HepG2 (cell line): ENCODE data around the gene SLC4A2. TPM values are rescaled to one million over a fixed set of nuclear protein-coding genes. Genes with fewer than 3 reads are reported as not detected.

ENCODE experiments used
- ATAC-seq: fragments of 200-7000 bp; cut with Tn5 transposase; 3 replicates; pipeline ENCODE4 v1.9.1; 2020; ENCODE audit warnings: mild to moderate bottlenecking, moderate library complexity
- BruUV-seq: library from RNA; stranded (reverse); fragments of 400-500 nt; replicated peaks from 2 replicates; lab custom pipeline; 2021; lab: Mats Ljungman, UMichigan
- CTCF ChIA-PET: fragments of 300-600 bp; formaldehyde crosslinking; extraction: SDS; loops from one replicate; lab custom pipeline; 2021; ENCODE audit warnings: low total read pairs, inconsistent platforms, low intra/inter-chr PET ratio; lab: Yijun Ruan, JAX
- POLR2A ChIA-PET: fragments of 350-600 bp; sonication (Branson Sonifier 250); formaldehyde crosslinking; loops from one replicate; lab custom pipeline; 2020; ENCODE audit warnings: antibody characterized with exemption, inconsistent platforms; lab: Yijun Ruan, JAX
- DNase-seq: peaks from one replicate; pipeline ENCODE4 v3.0.0-alpha.2; 2015; ENCODE audit warnings: low spot score
- FAIRE-seq: peaks from 3 replicates; lab custom pipeline; 2011; peaks lifted over from hg19 to GRCh38; lab: Jason Lieb, UNC
- H2AFZ ChIP-seq: one replicate; pipeline ENCODE4 v1.6.1; 2011; ENCODE audit warnings: low read length, inconsistent platforms
- H3K27ac ChIP-seq: fragments of 300-600 bp; 3 replicates; pipeline ENCODE4 v1.8.0; 2011; ENCODE audit warnings: mixed run types, mild to moderate bottlenecking, mixed read lengths, low read length, inconsistent platforms; ENCODE audit not compliant: insufficient read depth; ENCODE audit errors: extremely low read length
- H3K27me3 ChIP-seq, 2 experiments: fragments of 200-600 bp in 1 of 2; 2 replicates in 1 of 2; 3 replicates in 1 of 2; pipeline versions ENCODE4 v1.6.0 to v1.8.0; 2011; ENCODE audit warnings: low read length in 2 of 2, mild to moderate bottlenecking in 2 of 2, moderate library complexity in 2 of 2, inconsistent platforms in 1 of 2; ENCODE audit not compliant: insufficient read depth in 2 of 2, control insufficient read depth in 1 of 2
- H3K36me3 ChIP-seq, 2 experiments: fragments of 200-600 bp in 1 of 2; replicated peaks in 1 of 2; 2 replicates in 1 of 2; 3 replicates in 1 of 2; pipeline versions ENCODE4 v1.5.1 to v1.8.0; 2011; ENCODE audit warnings: low read length in 2 of 2, inconsistent platforms in 1 of 2; ENCODE audit not compliant: insufficient read depth in 2 of 2, control insufficient read depth in 1 of 2
- H3K4me1 ChIP-seq: 2 replicates; pipeline ENCODE4 v1.5.1; 2012; ENCODE audit warnings: low read length, inconsistent platforms; ENCODE audit not compliant: insufficient read depth
- H3K4me2 ChIP-seq: 2 replicates; pipeline ENCODE4 v1.6.0; 2011; ENCODE audit warnings: low read depth, low read length, inconsistent platforms
- H3K4me3 ChIP-seq, 3 experiments: fragments of 200-600 bp in 1 of 3; sonication (generic), shearing (Covaris generic) in 1 of 3; replicated peaks in 1 of 3; 2 replicates each; pipeline ENCODE4 v1.5.1; 2011 to 2016; ENCODE audit warnings: low read length in 3 of 3, inconsistent platforms in 2 of 3, low read depth in 2 of 3, mild to moderate bottlenecking in 2 of 3, control low read depth in 1 of 3, mixed read lengths in 1 of 3; ENCODE audit not compliant: insufficient read depth in 1 of 3
- H3K79me2 ChIP-seq: one replicate; pipeline ENCODE4 v1.6.1; 2011; ENCODE audit warnings: low read length, inconsistent platforms; ENCODE audit not compliant: insufficient read depth
- H3K9ac ChIP-seq: 2 replicates; pipeline ENCODE4 v1.6.0; 2011; ENCODE audit warnings: mild to moderate bottlenecking, low read depth, low read length, inconsistent platforms; ENCODE audit not compliant: insufficient read depth
- H3K9me3 ChIP-seq: 2 replicates; pipeline ENCODE4 v1.5.1; 2012; ENCODE audit warnings: mild to moderate bottlenecking, low read length
- H4K20me1 ChIP-seq: 2 replicates; pipeline ENCODE4 v1.6.0; 2011; ENCODE audit warnings: inconsistent platforms, mild to moderate bottlenecking, low read length, moderate library complexity; ENCODE audit not compliant: insufficient read depth
- DR1 ChIP-seq: sonication (generic); formaldehyde crosslinking; IDR thresholded peaks from 2 replicates; pipeline ENCODE4 v1.8.0; 2021; ENCODE audit warnings: mild to moderate bottlenecking, missing genetic modification reagents, inconsistent platforms
- ERF ChIP-seq: IDR thresholded peaks from 2 replicates; pipeline ENCODE4 v1.6.1; 2018; ENCODE audit warnings: missing biosample characterization, missing genetic modification reagents
- GFI1 ChIP-seq: sonication (generic); formaldehyde crosslinking; IDR thresholded peaks from 2 replicates; pipeline ENCODE4 v1.5.0; 2020; ENCODE audit warnings: missing genetic modification reagents, mild to moderate bottlenecking, borderline replicate concordance
- HIC2 ChIP-seq: sonication (generic); formaldehyde crosslinking; IDR thresholded peaks from 2 replicates; pipeline ENCODE4 v1.9.0; 2022; ENCODE audit warnings: low read depth, missing genetic modification reagents
- HMGA1 ChIP-seq: sonication (generic); formaldehyde crosslinking; conservative IDR thresholded peaks from 2 replicates; pipeline ENCODE4 v1.4.0; 2020; ENCODE audit warnings: missing genetic modification reagents
- KDM4B ChIP-seq: sonication (generic); formaldehyde crosslinking; IDR thresholded peaks from 2 replicates; pipeline ENCODE4 v1.4.0; 2020; ENCODE audit warnings: missing genetic modification reagents
- MBNL3 ChIP-seq: fragments of 250-450 bp; sonication (Bioruptor Pico); conservative IDR thresholded peaks from 2 replicates; pipeline ENCODE4 v1.8.0; 2022; ENCODE audit warnings: mild to moderate bottlenecking, inconsistent platforms
- PBX3 ChIP-seq: sonication (generic); formaldehyde crosslinking; IDR thresholded peaks from 2 replicates; pipeline ENCODE4 v1.8.1; 2023; ENCODE audit warnings: missing genetic modification reagents, inconsistent platforms, borderline replicate concordance
- SALL2 ChIP-seq: sonication (generic); formaldehyde crosslinking; IDR thresholded peaks from 2 replicates; pipeline ENCODE4 v1.8.1; 2023; ENCODE audit warnings: mild to moderate bottlenecking, missing genetic modification reagents, inconsistent platforms
- SCMH1 ChIP-seq: sonication (generic); formaldehyde crosslinking; IDR thresholded peaks from 2 replicates; pipeline ENCODE4 v1.9.0; 2021; ENCODE audit warnings: missing genetic modification reagents, mild to moderate bottlenecking, borderline replicate concordance
- SMC3 ChIP-seq: IDR thresholded peaks from 2 replicates; pipeline ENCODE4 v1.6.1; 2011; ENCODE audit warnings: low read length, improper control_type of control experiment
- SRF ChIP-seq: IDR thresholded peaks from 2 replicates; pipeline ENCODE4 v1.6.1; 2011; ENCODE audit warnings: mild to moderate bottlenecking, low read depth, low read length, moderate library complexity
- TRIM24 ChIP-seq: sonication (generic); formaldehyde crosslinking; IDR thresholded peaks from 2 replicates; pipeline ENCODE4 v1.8.0; 2022; ENCODE audit warnings: mild to moderate bottlenecking, missing genetic modification reagents
- ZBTB2 ChIP-seq: sonication (generic); formaldehyde crosslinking; IDR thresholded peaks from 2 replicates; pipeline ENCODE4 v1.8.0; 2022; ENCODE audit warnings: low read depth, missing genetic modification reagents
- ZFP36L2 ChIP-seq: sonication (generic); formaldehyde crosslinking; IDR thresholded peaks from 2 replicates; pipeline ENCODE4 v1.4.0; 2020; ENCODE audit warnings: missing genetic modification reagents
- ZMYM2 ChIP-seq: sonication (generic); formaldehyde crosslinking; IDR thresholded peaks from 2 replicates; pipeline ENCODE4 v1.8.0; 2022; ENCODE audit warnings: mild to moderate bottlenecking, missing genetic modification reagents
- ZNF34 ChIP-seq: sonication (generic); formaldehyde crosslinking; IDR thresholded peaks from 2 replicates; pipeline ENCODE4 v1.4.0; 2020; ENCODE audit warnings: mild to moderate bottlenecking, missing genetic modification reagents, borderline replicate concordance
- ZNF749 ChIP-seq: sonication (generic); formaldehyde crosslinking; IDR thresholded peaks from 2 replicates; pipeline ENCODE4 v1.8.0; 2022; ENCODE audit warnings: mild to moderate bottlenecking, missing genetic modification reagents, moderate library complexity, borderline replicate concordance
- ZSCAN20 ChIP-seq: sonication (generic); formaldehyde crosslinking; IDR thresholded peaks from 2 replicates; pipeline ENCODE4 v1.4.0; 2020; ENCODE audit warnings: missing genetic modification reagents, mild to moderate bottlenecking, borderline replicate concordance
- WGBS: methylation state at CpG from one replicate; pipeline ENCODE4 v1.1.6; 2017; ENCODE audit warnings: low lambda C conversion rate; 5-methylcytosine and 5-hydroxymethylcytosine counted together
- in situ Hi-C: cut with HindIII; loops from 2 replicates; pipeline ENCODE4 v1.10.0; 2017; ENCODE audit warnings: low pct_unique_long_range_greater_than_20kb; ENCODE audit not compliant: extremely low pct_ligation_motif_present
- intact Hi-C: fragments of 100-400 bp; cut with micrococcal nuclease; formaldehyde crosslinking; loops from one replicate; pipeline ENCODE4 v1.10.0; 2022; ENCODE audit not compliant: unreplicated experiment
- polyA plus RNA-seq, 8 experiments: library from polyadenylated mRNA; depleted of rRNA in 3 of 8; stranded (reverse) in 7 of 8; unstranded in 1 of 8; fragments of >200 nt; fragmentation: Illumina TruSeq in 4 of 8; extraction: Trizol in 4 of 8; gene quantifications; 2 replicates each; pipeline versions ENCODE4 v1.2.1 to v1.2.3, GENCODE V29; 2011 to 2016; ENCODE audit warnings: low read depth in 4 of 8, missing spikeins in 1 of 8, mixed read lengths in 1 of 8; ENCODE audit not compliant: insufficient read depth in 1 of 8
- total RNA-seq, 5 experiments: library from RNA; depleted of rRNA; stranded (reverse); fragments of >200 nt; fragmentation: Illumina TruSeq; extraction: Trizol; gene quantifications; 2 replicates each; pipeline ENCODE4 v1.2.3, GENCODE V29; 2016; ENCODE audit warnings: low read depth in 1 of 5

SLC4A2 gene
- total and polyA plus RNA-seq, 2 of the 13 experiments (the other 11 are each of a cell fraction or from before 2014, with no cell fraction given) = 51.9 to 73.4 TPM

GRCh38 chr7:151033864-151034249 is 25.5 kb upstream of the SLC4A2 start (continued):
- TF ChIP-seq TRIM24 (CRISPR knock-in tag) (no peak), ZFP36L2 (CRISPR knock-in tag) (no peak), KDM4B (CRISPR knock-in tag) (no peak), ZSCAN20 (CRISPR knock-in tag) (no peak), ERF (CRISPR knock-in tag) (no peak)

DNA sequence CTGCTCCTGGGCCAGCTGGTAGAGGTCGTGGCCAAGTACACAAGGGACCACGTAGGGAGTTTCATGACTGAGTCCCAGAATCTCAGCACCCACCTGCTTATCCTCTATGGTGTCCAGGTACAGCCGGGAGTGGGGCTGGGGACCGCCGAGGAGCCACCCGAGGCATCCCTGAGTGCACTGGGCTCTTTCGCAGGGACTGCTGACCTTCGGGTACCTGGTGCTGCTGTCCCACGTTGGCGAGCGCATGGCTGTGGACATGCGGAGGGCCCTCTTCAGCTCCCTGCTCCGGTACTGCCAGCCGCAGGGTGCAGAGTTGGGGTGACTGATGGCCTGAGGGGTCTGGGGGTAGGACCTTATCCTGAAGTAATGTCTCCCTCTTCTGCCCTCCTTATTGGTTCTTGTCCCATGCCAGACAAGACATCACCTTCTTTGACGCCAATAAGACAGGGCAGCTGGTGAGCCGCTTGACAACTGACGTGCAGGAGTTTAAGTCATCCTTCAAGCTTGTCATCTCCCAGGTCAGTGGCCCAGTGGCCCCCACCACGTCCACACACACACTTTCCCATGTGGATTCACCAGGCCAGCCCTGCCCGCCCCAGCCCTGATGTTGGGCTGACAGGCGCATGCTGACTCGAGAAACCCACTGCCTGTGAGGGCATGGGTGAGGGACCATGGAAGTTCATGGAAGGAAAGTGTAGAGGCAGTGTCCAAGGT is 24.9 kb upstream of the SLC4A2 start:
- no peaks in the 10 kb centered on the region for H3K79me2 ChIP-seq
- H4K20me1 ChIP-seq = no peaks in the 10 kb centered on the region
- H3K4me2 ChIP-seq = no peak overlapping the region
- POLR2A ChIA-PET = no interaction called here
- no peak for DNase-seq
- no TSS peak for BruUV-seq
- H3K27me3 ChIP-seq = no peaks in the 10 kb centered on the region
- no peaks in the 10 kb centered on the region for H3K9me3 ChIP-seq
- 95% methylated on average over 12 of the region's 21 CpGs for WGBS
- in situ Hi-C loops (no loop called here), intact Hi-C loops (no loop called here)
- H2AFZ ChIP-seq = no peak overlapping the region
- CTCF ChIA-PET = no interaction called here
- H3K4me3 ChIP-seq = no peak overlapping the region
- FAIRE-seq = no peak
- peaks cover 13% of the 10 kb centered on the region for H3K4me1 ChIP-seq
- H3K36me3 ChIP-seq = no peaks in the 10 kb centered on the region
- no peak for ATAC-seq
- H3K9ac ChIP-seq = no peak overlapping the region
- no peak overlapping the region for H3K27ac ChIP-seq
- TF ChIP-seq DR1 (CRISPR knock-in tag) (no peak), ZBTB2 (CRISPR knock-in tag) (no peak), ZNF749 (no peak), ZMYM2 (CRISPR knock-in tag) (no peak), SMC3 (no peak), SRF (no peak), MBNL3 (CRISPR knock-in tag) (no peak), GFI1 (no peak), SALL2 (CRISPR knock-in tag) (no peak), PBX3 (CRISPR knock-in tag) (no peak), HIC2 (no peak), ZNF34 (CRISPR knock-in tag) (no peak), HMGA1 (no peak), SCMH1 (CRISPR knock-in tag) (no peak)
